ENCODE measurements around the gene NAGA. TPM values are rescaled to one million over a fixed set of nuclear protein-coding genes. Genes with fewer than 3 reads are reported as not detected.

Gene NAGA
- total and polyA plus RNA-seq, 2 experiments from 2014 or later: 24.6 to 31.1 TPM

- no peaks in the 10 kb centered on the region for H4K20me1 ChIP-seq (ENCODE audit: insufficient read depth, poor library complexity, severe bottlenecking)
- H3K9me3 ChIP-seq (ENCODE audit: low read depth): no peaks in the 10 kb centered on the region
- H2AFZ ChIP-seq: no peak overlapping the region
- H3K27me3 ChIP-seq: no peaks in the 10 kb centered on the region
- TF ChIP-seq CTCF (IDR thresholded peaks at IDR 0.05; ENCODE audit: poor library complexity) (no peak), EZH2 (IDR thresholded peaks at IDR 0.05; ENCODE audit: borderline replicate concordance) (no peak), EZH2phosphoT487 (IDR thresholded peaks at IDR 0.05; ENCODE audit: low read depth, severe bottlenecking, unreplicated experiment) (no peak)
- peaks cover 8% of the 10 kb centered on the region for H3K4me1 ChIP-seq (ENCODE audit: insufficient read depth)
- H3K79me2 ChIP-seq: peaks cover 7% of the 10 kb centered on the region
- DNase-seq (ENCODE audit: low spot score): no peak
- no peak overlapping the region for H3K4me2 ChIP-seq
- H3K4me3 ChIP-seq: no peak overlapping the region
- H3K36me3 ChIP-seq (replicated peaks; ENCODE audit: insufficient read depth, low read depth): no peaks in the 10 kb centered on the region
- WGBS (ENCODE audit: low lambda C conversion rate, missing lambda C conversion rate): 84% methylated on average over 12 of the region's 13 CpGs
- H3K9me2 ChIP-seq (replicated peaks; ENCODE audit: insufficient read depth): no peaks in the 10 kb centered on the region
- H3K27ac ChIP-seq: no peak overlapping the region
These were observed 5.0 kb downstream of the NAGA start for GRCh38 chr22:42065438-42066125.

GRCh38 chr22:42064629-42065028 is 6.0 kb downstream of the NAGA start:
- no peak overlapping the region for H3K27ac ChIP-seq
- H3K4me3 ChIP-seq: no peak overlapping the region
- TF ChIP-seq EZH2 (IDR thresholded peaks at IDR 0.05; ENCODE audit: borderline replicate concordance) (no peak), EZH2phosphoT487 (IDR thresholded peaks at IDR 0.05; ENCODE audit: low read depth, severe bottlenecking, unreplicated experiment) (no peak), CTCF (IDR thresholded peaks at IDR 0.05; ENCODE audit: poor library complexity) (no peak)
- WGBS (ENCODE audit: low lambda C conversion rate, missing lambda C conversion rate): 44% methylated on average over 1 of the region's 1 CpG
- no peaks in the 10 kb centered on the region for H3K27me3 ChIP-seq
- no peaks in the 10 kb centered on the region for H3K9me2 ChIP-seq (replicated peaks; ENCODE audit: insufficient read depth)
- no peak overlapping the region for H2AFZ ChIP-seq
- H3K4me1 ChIP-seq (ENCODE audit: insufficient read depth): peaks cover 2% of the 10 kb centered on the region
- H3K36me3 ChIP-seq (replicated peaks; ENCODE audit: insufficient read depth, low read depth): no peaks in the 10 kb centered on the region
- peaks cover 5% of the 10 kb centered on the region for H3K79me2 ChIP-seq
- no peaks in the 10 kb centered on the region for H4K20me1 ChIP-seq (ENCODE audit: insufficient read depth, poor library complexity, severe bottlenecking)
- DNase-seq (ENCODE audit: low spot score): no peak
- no peak overlapping the region for H3K4me2 ChIP-seq
- H3K9me3 ChIP-seq (ENCODE audit: low read depth): no peaks in the 10 kb centered on the region

- Histone ChIP-seq H3K27ac (no peak overlapping the region), H3K79me2 (no peaks in the 10 kb centered on the region), H3K36me3 (replicated peaks; ENCODE audit: insufficient read depth, low read depth) (no peaks in the 10 kb centered on the region), H3K9me3 (ENCODE audit: low read depth) (no peaks in the 10 kb centered on the region), H3K9me2 (replicated peaks; ENCODE audit: insufficient read depth) (no peaks in the 10 kb centered on the region), H4K20me1 (ENCODE audit: insufficient read depth, poor library complexity, severe bottlenecking) (no peaks in the 10 kb centered on the region), H3K27me3 (no peaks in the 10 kb centered on the region), H3K4me2 (no peak overlapping the region), H3K4me1 (ENCODE audit: insufficient read depth) (no peaks in the 10 kb centered on the region), H3K4me3 (no peak overlapping the region), H2AFZ (no peak overlapping the region)
- TF ChIP-seq CTCF (IDR thresholded peaks at IDR 0.05; ENCODE audit: poor library complexity) (no peak), EZH2 (IDR thresholded peaks at IDR 0.05; ENCODE audit: borderline replicate concordance) (no peak), EZH2phosphoT487 (IDR thresholded peaks at IDR 0.05; ENCODE audit: low read depth, severe bottlenecking, unreplicated experiment) (no peak)
- DNase-seq (ENCODE audit: low spot score): no peak
- 98% methylated on average over 10 of the region's 10 CpGs for WGBS (ENCODE audit: low lambda C conversion rate, missing lambda C conversion rate)
These were observed 8.0 kb downstream of the NAGA start for GRCh38 chr22:42062506-42063170.
